GM06990 (cell line): ENCODE measurements around the gene NTRK3.

ENCODE experiments used
- DNase-seq: peaks from one replicate; pipeline ENCODE4 v3.0.0-alpha.2; 2011; ENCODE audit not compliant: insufficient read length; ENCODE audit errors: extremely low read depth
- H3K27me3 ChIP-seq: replicated peaks from 2 replicates; pipeline ENCODE4 v1.6.0; 2011; ENCODE audit warnings: low read length; ENCODE audit not compliant: control insufficient read depth, insufficient read depth
- H3K36me3 ChIP-seq: 2 replicates; pipeline ENCODE4 v1.5.1; 2011; ENCODE audit warnings: low read length; ENCODE audit not compliant: control insufficient read depth, insufficient read depth
- H3K4me3 ChIP-seq: replicated peaks from 2 replicates; pipeline ENCODE4 v1.5.1; 2011; ENCODE audit warnings: low read depth, mild to moderate bottlenecking, control low read depth, low read length
- TF ChIP-seq, protein P1 (sequence below): IDR thresholded peaks from 2 replicates; pipeline ENCODE4 v1.5.1; 2011; ENCODE audit warnings: low read length, control low read depth, mild to moderate bottlenecking, inconsistent platforms; ENCODE audit not compliant: insufficient read depth, poor library complexity, severe bottlenecking

NTRK3 gene

DNA sequence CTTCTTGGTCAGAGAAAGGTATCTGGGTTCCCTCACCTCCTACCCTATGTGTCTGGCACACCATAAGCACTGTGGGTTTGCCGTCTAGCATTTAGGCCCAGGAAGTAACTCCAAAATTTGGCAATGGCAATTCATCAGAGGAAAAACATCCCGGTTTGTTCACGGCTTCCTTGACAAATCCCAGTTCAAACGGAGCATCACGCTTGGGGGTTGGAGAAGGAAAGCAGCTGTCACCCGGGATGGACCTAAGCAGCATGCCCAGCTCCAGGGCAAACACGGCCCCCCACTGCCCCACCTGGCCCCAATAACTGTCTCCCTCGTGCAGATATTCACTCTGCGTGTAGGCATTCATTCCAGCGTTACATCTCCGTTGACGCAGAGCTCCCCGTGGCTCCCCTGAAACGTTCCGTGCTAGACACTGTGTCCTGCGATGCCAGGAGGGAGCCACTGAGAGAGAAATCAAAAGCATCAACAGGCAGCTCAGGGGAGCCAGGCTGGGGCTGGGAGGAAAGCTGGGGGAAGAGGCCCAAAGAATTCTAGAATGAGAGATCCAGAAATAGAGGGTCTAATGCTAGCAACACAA lies 41.4 kb downstream of the NTRK3 start:
- Histone ChIP-seq H3K36me3 (no peaks in the 10 kb centered on the region), H3K27me3 (no peaks in the 10 kb centered on the region), H3K4me3 (no peak overlapping the region)
- TF ChIP-seq, protein P1, sequence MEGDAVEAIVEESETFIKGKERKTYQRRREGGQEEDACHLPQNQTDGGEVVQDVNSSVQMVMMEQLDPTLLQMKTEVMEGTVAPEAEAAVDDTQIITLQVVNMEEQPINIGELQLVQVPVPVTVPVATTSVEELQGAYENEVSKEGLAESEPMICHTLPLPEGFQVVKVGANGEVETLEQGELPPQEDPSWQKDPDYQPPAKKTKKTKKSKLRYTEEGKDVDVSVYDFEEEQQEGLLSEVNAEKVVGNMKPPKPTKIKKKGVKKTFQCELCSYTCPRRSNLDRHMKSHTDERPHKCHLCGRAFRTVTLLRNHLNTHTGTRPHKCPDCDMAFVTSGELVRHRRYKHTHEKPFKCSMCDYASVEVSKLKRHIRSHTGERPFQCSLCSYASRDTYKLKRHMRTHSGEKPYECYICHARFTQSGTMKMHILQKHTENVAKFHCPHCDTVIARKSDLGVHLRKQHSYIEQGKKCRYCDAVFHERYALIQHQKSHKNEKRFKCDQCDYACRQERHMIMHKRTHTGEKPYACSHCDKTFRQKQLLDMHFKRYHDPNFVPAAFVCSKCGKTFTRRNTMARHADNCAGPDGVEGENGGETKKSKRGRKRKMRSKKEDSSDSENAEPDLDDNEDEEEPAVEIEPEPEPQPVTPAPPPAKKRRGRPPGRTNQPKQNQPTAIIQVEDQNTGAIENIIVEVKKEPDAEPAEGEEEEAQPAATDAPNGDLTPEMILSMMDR, result no peak
- no peak for DNase-seq

DNA sequence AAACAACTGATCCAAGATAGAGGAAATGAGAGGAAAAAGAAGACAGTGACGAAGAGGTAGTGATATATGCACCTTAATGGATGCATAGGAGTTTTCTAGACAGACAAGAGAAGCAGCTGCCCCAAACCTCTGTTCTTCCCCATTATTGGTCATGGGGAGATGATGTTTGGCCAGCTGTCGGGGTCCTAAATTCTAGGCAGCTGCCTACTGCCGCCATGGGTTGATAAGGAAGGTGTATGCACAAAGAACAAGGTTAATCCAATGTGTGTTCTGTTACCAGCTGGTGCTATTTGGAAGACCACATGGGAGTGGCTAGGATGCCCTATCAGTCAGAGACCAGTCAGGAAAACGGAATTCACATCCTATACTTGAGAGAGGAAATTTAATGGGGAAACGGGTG lies 47.4 kb downstream of the NTRK3 start:
- Histone ChIP-seq H3K36me3 (no peaks in the 10 kb centered on the region), H3K4me3 (no peak overlapping the region), H3K27me3 (peaks cover 1% of the 10 kb centered on the region)
- TF ChIP-seq, protein P1, result no peak
- DNase-seq, result no peak

DNA sequence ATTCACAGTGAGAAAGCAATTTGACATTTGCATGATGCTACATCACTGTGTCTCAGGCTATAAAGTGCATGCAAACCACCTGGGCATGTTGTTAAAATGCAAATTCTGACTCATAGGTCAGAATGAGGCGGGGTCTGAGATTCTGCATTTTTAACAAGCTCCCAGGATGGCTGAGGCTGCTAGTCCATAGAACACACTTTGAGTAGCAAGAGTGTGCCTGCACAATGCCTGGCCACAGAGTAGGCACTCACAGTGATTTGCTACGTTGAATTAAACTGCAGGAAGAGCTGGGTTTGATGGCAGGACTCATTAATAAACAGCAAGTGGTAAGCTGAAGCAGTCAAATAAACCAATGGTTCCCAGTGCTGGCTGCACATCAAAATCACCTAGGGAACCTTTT lies 48.1 kb downstream of the NTRK3 start:
- Histone ChIP-seq H3K27me3 (peaks cover 1% of the 10 kb centered on the region), H3K4me3 (no peak overlapping the region), H3K36me3 (no peaks in the 10 kb centered on the region)
- no peak for DNase-seq
- TF ChIP-seq, protein P1, result no peak

DNA sequence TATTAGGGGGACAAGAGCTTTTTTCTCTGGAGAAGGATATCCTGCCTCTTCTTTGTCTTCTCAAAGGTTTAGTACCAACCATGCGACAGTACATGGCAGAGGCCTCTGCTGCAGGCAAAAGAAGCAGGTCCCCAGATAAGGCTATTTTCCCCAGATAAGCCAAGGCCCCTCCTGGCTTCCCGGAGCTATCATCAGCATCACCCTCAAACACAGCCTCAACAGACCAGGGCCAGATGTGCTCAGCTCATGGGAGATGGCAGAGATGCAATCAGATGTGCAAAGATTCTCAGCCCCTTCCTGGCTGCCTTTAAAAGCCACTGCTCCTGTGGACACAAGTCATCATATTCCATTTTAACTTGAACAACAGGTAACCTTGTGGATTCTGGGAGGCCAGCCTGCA lies 49.0 kb downstream of the NTRK3 start:
- no peaks in the 10 kb centered on the region for H3K36me3 ChIP-seq
- H3K4me3 ChIP-seq, result no peak overlapping the region
- no peak for DNase-seq
- TF ChIP-seq, protein P1, result no peak
- H3K27me3 ChIP-seq, result peaks cover 1% of the 10 kb centered on the region

DNA sequence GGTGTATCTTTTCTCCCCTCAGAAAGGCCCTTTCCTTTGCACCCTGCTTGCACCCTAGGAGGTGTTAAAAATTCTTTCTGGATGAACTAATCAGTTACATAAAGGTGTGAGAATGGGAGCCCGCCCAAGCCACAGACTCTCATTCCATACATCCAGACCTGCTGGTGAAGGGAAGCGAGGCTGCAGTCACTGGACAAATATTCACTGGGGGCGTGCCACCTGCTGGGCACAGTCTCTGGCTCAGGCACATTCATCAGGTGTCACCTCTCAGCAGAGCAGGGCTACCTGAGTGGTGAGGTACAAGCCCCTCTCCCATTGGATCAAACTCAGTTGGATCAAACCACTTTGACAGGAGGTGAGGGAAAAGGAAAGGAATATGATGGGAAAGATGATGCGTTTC lies 52.0 kb downstream of the NTRK3 start:
- DNase-seq, result no peak
- no peak overlapping the region for H3K4me3 ChIP-seq
- TF ChIP-seq, protein P1, result no peak
- no peaks in the 10 kb centered on the region for H3K36me3 ChIP-seq
- peaks cover 1% of the 10 kb centered on the region for H3K27me3 ChIP-seq

DNA sequence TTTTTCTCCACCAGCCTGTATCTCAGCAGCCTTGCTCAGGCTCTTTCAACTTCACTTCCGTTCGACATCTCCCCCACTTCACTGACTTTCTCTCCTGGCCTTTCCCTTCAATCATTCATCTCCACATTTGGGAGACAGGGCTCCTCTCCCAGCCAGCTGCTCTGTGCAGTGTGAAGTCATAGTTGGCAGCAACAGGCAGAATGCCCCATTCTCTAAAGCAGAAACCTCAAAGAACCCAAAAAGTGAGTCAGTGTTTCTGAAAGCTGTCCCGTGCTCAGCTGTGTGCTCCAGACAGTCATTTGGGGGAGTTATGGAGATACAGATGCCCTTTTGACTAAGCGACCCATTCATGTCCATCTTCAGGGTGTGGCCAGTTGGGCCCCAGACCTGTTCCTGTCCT lies 54.3 kb downstream of the NTRK3 start:
- no peaks in the 10 kb centered on the region for H3K27me3 ChIP-seq
- no peaks in the 10 kb centered on the region for H3K36me3 ChIP-seq
- TF ChIP-seq, protein P1, result no peak
- DNase-seq, result no peak
- no peak overlapping the region for H3K4me3 ChIP-seq
